Activated CD4-positive, alpha-beta T cell treated with anti-CD3 and anti-CD28 coated beads, Interleukin-2, amount 10 ng/mL, durations not matched to agents 7 days and 5 days (primary cell): Measurements from ENCODE around the gene MTX1. TPM values are rescaled to one million over a fixed set of nuclear protein-coding genes. Genes with fewer than 3 reads are reported as not detected.

Experiments used
- CTCF ChIA-PET: fragments of 350-600 bp; sonication (Branson Sonifier 250); formaldehyde crosslinking; loops from one replicate; lab custom pipeline; 2021; ENCODE audit warnings: antibody characterized with exemption; lab: Charles Lee
- POLR2A ChIA-PET: fragments of 350-600 bp; sonication (Branson Sonifier 250); formaldehyde crosslinking; loops from one replicate; lab custom pipeline; 2021; ENCODE audit warnings: antibody characterized with exemption; lab: Charles Lee
- DNase-seq: peaks from one replicate; pipeline ENCODE4 v3.0.0-alpha.2; 2020
- H3K27ac Mint-ChIP-seq: one replicate; pipeline ENCODE4 v1.8.0; 2021; ENCODE audit warnings: mild to moderate bottlenecking, moderate library complexity, mixed read lengths
- H3K27me3 Mint-ChIP-seq: one replicate; pipeline ENCODE4 v1.8.0; 2021; ENCODE audit warnings: mixed read lengths
- H3K36me3 Mint-ChIP-seq: one replicate; pipeline ENCODE4 v1.8.0; 2021; ENCODE audit warnings: low read depth, mixed read lengths
- H3K4me1 Mint-ChIP-seq: one replicate; pipeline ENCODE4 v1.8.0; 2021; ENCODE audit warnings: mixed read lengths
- H3K4me3 Mint-ChIP-seq: one replicate; pipeline ENCODE4 v1.8.0; 2021; ENCODE audit warnings: mild to moderate bottlenecking, moderate library complexity, mixed read lengths
- H3K9me3 Mint-ChIP-seq: one replicate; pipeline ENCODE4 v1.8.0; 2021; ENCODE audit warnings: mixed read lengths
- total RNA-seq, 2 experiments: library from RNA; stranded (reverse); gene quantifications; one replicate each; pipeline ENCODE4 v1.2.3, GENCODE V29; 2021

The MTX1 gene
- total RNA-seq, 2 experiments from 2014 or later, result 32.8 to 37.3 TPM

GRCh38 chr1:155169541-155169940 is 39.0 kb upstream of the MTX1 start:
- ChIA-PET POLR2A (no interaction called here), CTCF (interaction anchor here (0.8 to 8.4 kb wide), 5 partner anchors 19 to 85 kb away, joined by 3 to 67 read pairs (median 3); no protein-coding TSS in a partner anchor)
- Mint-ChIP-seq H3K27me3 (no peaks in the 10 kb centered on the region), H3K27ac (no peak overlapping the region), H3K4me3 (no peak overlapping the region), H3K9me3 (no peaks in the 10 kb centered on the region), H3K36me3 (peaks cover 11% of the 10 kb centered on the region), H3K4me1 (peaks cover 43% of the 10 kb centered on the region)
- no peak for DNase-seq

GRCh38 chr1:155170101-155170785 is 38.3 kb upstream of the MTX1 start:
- H3K9me3 Mint-ChIP-seq, result no peaks in the 10 kb centered on the region
- H3K27ac Mint-ChIP-seq, result no peak overlapping the region
- no peaks in the 10 kb centered on the region for H3K27me3 Mint-ChIP-seq
- POLR2A ChIA-PET, result interaction anchor here (0.6 kb wide), 1 partner anchor 153 kb away, joined by 4 read pairs; no protein-coding TSS in a partner anchor
- no peak for DNase-seq
- H3K4me3 Mint-ChIP-seq, result no peak overlapping the region
- H3K36me3 Mint-ChIP-seq, result peaks cover 11% of the 10 kb centered on the region
- CTCF ChIA-PET, result interaction anchor here (1.5 to 8.4 kb wide), 3 partner anchors 80 to 85 kb away, joined by 4 to 67 read pairs (median 15); no protein-coding TSS in a partner anchor
- peaks cover 49% of the 10 kb centered on the region for H3K4me1 Mint-ChIP-seq

- DNase-seq, result no peak
- H3K4me3 Mint-ChIP-seq, result no peak overlapping the region
- ChIA-PET POLR2A (interaction anchor here (0.6 kb wide), 1 partner anchor 153 kb away, joined by 4 read pairs; no protein-coding TSS in a partner anchor), CTCF (interaction anchor here (1.3 to 8.4 kb wide), 3 partner anchors 36 to 86 kb away, joined by 4 to 67 read pairs (median 4); no protein-coding TSS in a partner anchor)
- H3K27ac Mint-ChIP-seq, result no peak overlapping the region
- no peaks in the 10 kb centered on the region for H3K27me3 Mint-ChIP-seq
- H3K36me3 Mint-ChIP-seq, result peaks cover 11% of the 10 kb centered on the region
- no peaks in the 10 kb centered on the region for H3K9me3 Mint-ChIP-seq
- H3K4me1 Mint-ChIP-seq, result peaks cover 55% of the 10 kb centered on the region
Observed at GRCh38 chr1:155170806-155171205, 37.7 kb upstream of the MTX1 start.

- ChIA-PET POLR2A (no interaction called here), CTCF (interaction anchor here (0.7 to 4.6 kb wide), 41 partner anchors 13 to 894 kb away, joined by 3 to 52 read pairs (median 4); partner anchors contain the start of genes CLK2, DPM3, EFNA1 and EFNA3)
- Mint-ChIP-seq H3K27me3 (no peaks in the 10 kb centered on the region), H3K4me1 (peaks cover 63% of the 10 kb centered on the region), H3K27ac (peak overlapping the region; percentile 96), H3K9me3 (no peaks in the 10 kb centered on the region), H3K4me3 (peak overlapping the region; percentile 96), H3K36me3 (peaks cover 13% of the 10 kb centered on the region)
- no peak for DNase-seq
Observed at GRCh38 chr1:155171836-155172731, 36.4 kb upstream of the MTX1 start.

- ChIA-PET CTCF (interaction anchor here (0.6 to 4.6 kb wide), 60 partner anchors 8 to 893 kb away, joined by 3 to 52 read pairs (median 4); partner anchors contain the start of genes CLK2, DCST1, DCST2 and DPM3), POLR2A (interaction anchor here (0.6 kb wide), 1 partner anchor 88 kb away, joined by 3 read pairs; no protein-coding TSS in a partner anchor)
- no peaks in the 10 kb centered on the region for H3K27me3 Mint-ChIP-seq
- peak; percentile 96 for DNase-seq
- peak within 1 kb of the TSS; percentile 96 for H3K4me3 Mint-ChIP-seq
- H3K27ac Mint-ChIP-seq, result peak within 1 kb of the TSS; percentile 96
- peaks cover 58% of the 10 kb centered on the region for H3K4me1 Mint-ChIP-seq
- peaks cover 18% of the 10 kb centered on the region for H3K36me3 Mint-ChIP-seq
- no peaks in the 10 kb centered on the region for H3K9me3 Mint-ChIP-seq
Observed at GRCh38 chr1:155172732-155173477, 35.6 kb upstream of the MTX1 start, which contains the start of gene KRTCAP2. TSS of gene KRTCAP2 (minus strand) at chr1:155173304. CDS start at chr1:155173224, 80 bp downstream.

GRCh38 chr1:155173478-155174323 is 34.8 kb upstream of the MTX1 start, which contains the start of gene TRIM46:
TSS of gene TRIM46 (plus strand) at chr1:155173849. CDS start at chr1:155173967, 118 bp downstream.
- H3K27ac Mint-ChIP-seq, result peak within 1 kb of the TSS; percentile 96
- peaks cover 23% of the 10 kb centered on the region for H3K36me3 Mint-ChIP-seq
- H3K27me3 Mint-ChIP-seq, result no peaks in the 10 kb centered on the region
- DNase-seq, result peak; percentile 75
- H3K4me3 Mint-ChIP-seq, result peak within 1 kb of the TSS; percentile 96
- ChIA-PET POLR2A (interaction anchor here (0.6 kb wide), 1 partner anchor 89 kb away, joined by 3 read pairs; no protein-coding TSS in a partner anchor), CTCF (interaction anchor here (0.7 to 4.6 kb wide), 49 partner anchors 8 to 238 kb away, joined by 3 to 52 read pairs (median 4); partner anchors contain the start of genes CLK2, DCST1, DCST2 and DPM3)
- peaks cover 55% of the 10 kb centered on the region for H3K4me1 Mint-ChIP-seq
- H3K9me3 Mint-ChIP-seq, result no peaks in the 10 kb centered on the region

- Mint-ChIP-seq H3K27ac (peak overlapping the region; percentile 96), H3K9me3 (no peaks in the 10 kb centered on the region), H3K27me3 (no peaks in the 10 kb centered on the region), H3K4me1 (peaks cover 55% of the 10 kb centered on the region), H3K36me3 (peaks cover 26% of the 10 kb centered on the region), H3K4me3 (peak overlapping the region; percentile 96)
- DNase-seq, result peak; percentile 69
- ChIA-PET POLR2A (no interaction called here), CTCF (interaction anchor here (0.6 to 4.6 kb wide), 10 partner anchors 8 to 1490 kb away, joined by 3 to 52 read pairs (median 4); no protein-coding TSS in a partner anchor)
Observed at GRCh38 chr1:155174324-155175280, 33.9 kb upstream of the MTX1 start.

- no peaks in the 10 kb centered on the region for H3K27me3 Mint-ChIP-seq
- peak overlapping the region; percentile 41 for H3K27ac Mint-ChIP-seq
- POLR2A ChIA-PET, result no interaction called here
- H3K4me1 Mint-ChIP-seq, result peaks cover 53% of the 10 kb centered on the region
- H3K9me3 Mint-ChIP-seq, result no peaks in the 10 kb centered on the region
- H3K4me3 Mint-ChIP-seq, result peak overlapping the region; percentile 96
- no peak for DNase-seq
- H3K36me3 Mint-ChIP-seq, result peaks cover 27% of the 10 kb centered on the region
- CTCF ChIA-PET, result interaction anchor here (0.6 to 4.6 kb wide), 8 partner anchors 8 to 90 kb away, joined by 3 to 52 read pairs (median 4); no protein-coding TSS in a partner anchor
Observed at GRCh38 chr1:155175281-155175926, 33.1 kb upstream of the MTX1 start.

- Mint-ChIP-seq H3K9me3 (no peaks in the 10 kb centered on the region), H3K27ac (peak overlapping the region; percentile 37), H3K36me3 (peaks cover 26% of the 10 kb centered on the region), H3K27me3 (no peaks in the 10 kb centered on the region), H3K4me1 (peaks cover 52% of the 10 kb centered on the region), H3K4me3 (no peak overlapping the region)
- DNase-seq, result peak; percentile 27
- ChIA-PET POLR2A (no interaction called here), CTCF (interaction anchor here (0.6 to 4.6 kb wide), 7 partner anchors 9 to 91 kb away, joined by 3 to 52 read pairs (median 3); no protein-coding TSS in a partner anchor)
Observed at GRCh38 chr1:155175927-155176371, 32.5 kb upstream of the MTX1 start.
